Ovary (tissue), 3 donors: Measurements from ENCODE around the gene IGF2BP3.

ENCODE experiments used
- CTCF ChIP-seq, 3 donors: fragments of 450-650 bp in 2 of 3; fragments of 200-600 bp in 1 of 3; IDR thresholded peaks; one replicate each; pipeline versions ENCODE4 v1.5.1 to v1.8.0; 2016 to 2022; ENCODE audit warnings: antibody characterized with exemption in 3 of 3, mild to moderate bottlenecking in 1 of 3
- EP300 ChIP-seq: sonication (generic); formaldehyde crosslinking; IDR thresholded peaks from one replicate; pipeline ENCODE4 v1.6.1; 2017; ENCODE audit warnings: antibody characterized with exemption
- POLR2A ChIP-seq: fragments of 450-650 bp; IDR thresholded peaks from one replicate; pipeline ENCODE4 v1.6.1; 2017; ENCODE audit warnings: antibody characterized with exemption, mild to moderate bottlenecking, moderate library complexity
- donor health status: DM: no; HTN: no; CAD: no.

- TF ChIP-seq CTCF (IDR thresholded peaks at IDR 0.05) (no peak), POLR2A (no peak), EP300 (no peak)
Observed at GRCh38 chr7:23380961-23381360, 89.3 kb downstream of the IGF2BP3 start.
